BE2C (cell line): ENCODE data around the gene SLC39A11.

Source experiments
- DNase-seq: peaks from one replicate; pipeline ENCODE4 v3.0.0-alpha.2; 2020
- H3K27me3 ChIP-seq: fragments of 250-450 bp; sonication (Bioruptor Pico); 2 replicates; pipeline ENCODE4 v1.5.1; 2020; ENCODE audit warnings: mild to moderate bottlenecking
- H3K36me3 ChIP-seq: fragments of 250-450 bp; sonication (Bioruptor Pico); 2 replicates; pipeline ENCODE4 v1.5.1; 2020; ENCODE audit warnings: mild to moderate bottlenecking
- H3K4me1 ChIP-seq: fragments of 250-450 bp; sonication (Bioruptor Pico); 2 replicates; pipeline ENCODE4 v1.5.1; 2020
- H3K4me3 ChIP-seq: 2 replicates; pipeline ENCODE4 v1.5.1; 2011; ENCODE audit warnings: low read depth, low read length
- H3K9me3 ChIP-seq: fragments of 250-450 bp; sonication (Bioruptor Pico); 2 replicates; pipeline ENCODE4 v1.5.1; 2020
- CTCF ChIP-seq: IDR thresholded peaks from 2 replicates; pipeline ENCODE4 v1.5.1; 2012; ENCODE audit warnings: mild to moderate bottlenecking, low read depth, low read length

Gene SLC39A11

DNA sequence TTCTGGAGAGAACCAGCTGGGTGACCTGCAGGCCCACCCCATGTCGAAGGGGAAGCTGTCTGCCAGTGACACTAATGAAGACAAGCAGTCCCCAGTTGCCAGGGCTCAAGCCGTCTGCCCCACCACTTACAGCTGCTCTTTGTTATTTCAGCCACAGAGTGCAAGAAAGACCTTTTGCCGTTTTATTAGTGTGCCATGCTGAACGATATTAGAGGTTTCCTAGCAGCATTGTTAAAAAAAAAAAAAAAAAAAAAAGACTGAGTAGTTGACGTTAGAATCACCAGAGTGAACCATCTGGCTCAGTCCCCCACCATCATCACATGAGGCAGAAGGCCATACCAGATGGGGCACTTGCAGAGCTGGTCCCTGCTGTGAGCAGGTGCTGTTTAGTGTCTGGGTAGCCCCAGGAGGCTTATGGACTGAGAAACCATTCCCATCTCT lies 26.5 kb upstream of the SLC39A11 start:
- no peaks in the 10 kb centered on the region for H3K36me3 ChIP-seq
- H3K4me1 ChIP-seq: peaks cover 7% of the 10 kb centered on the region; the same call in 1 of the 2 replicates
- no peaks in the 10 kb centered on the region for H3K27me3 ChIP-seq
- peak; percentile 80 for DNase-seq
- TF ChIP-seq CTCF: no peak
- no peak overlapping the region for H3K4me3 ChIP-seq
- H3K9me3 ChIP-seq: no peaks in the 10 kb centered on the region

GRCh38 chr17:73118139-73118538 lies 25.7 kb upstream of the SLC39A11 start:
- no peaks in the 10 kb centered on the region for H3K9me3 ChIP-seq
- no peak for DNase-seq
- TF ChIP-seq CTCF: no peak
- no peak overlapping the region for H3K4me3 ChIP-seq
- H3K36me3 ChIP-seq: no peaks in the 10 kb centered on the region
- peaks cover 7% of the 10 kb centered on the region; the same call in 1 of the 2 replicates for H3K4me1 ChIP-seq
- H3K27me3 ChIP-seq: no peaks in the 10 kb centered on the region

DNA sequence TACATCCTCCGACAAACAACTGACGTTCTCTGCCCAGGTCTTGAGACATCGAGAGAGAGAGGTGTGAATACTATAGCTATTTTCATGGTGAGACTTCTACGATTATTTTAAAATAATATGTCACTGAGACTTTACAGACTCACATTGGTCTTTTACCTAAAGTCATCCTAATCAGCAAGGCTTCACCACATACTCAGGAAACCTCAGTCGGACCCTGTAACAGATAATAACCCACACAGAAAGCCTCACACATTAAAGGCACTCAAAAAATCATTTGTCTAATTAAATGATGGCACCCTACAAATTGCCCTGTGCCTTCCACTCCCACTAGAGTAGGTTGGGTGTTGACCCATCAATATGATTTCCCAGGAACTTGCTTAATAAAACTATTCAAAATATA lies 19.8 kb upstream of the SLC39A11 start:
- no peak for TF ChIP-seq CTCF
- Histone ChIP-seq H3K4me1 (no peaks in the 10 kb centered on the region), H3K36me3 (no peaks in the 10 kb centered on the region), H3K9me3 (no peaks in the 10 kb centered on the region), H3K4me3 (no peak overlapping the region), H3K27me3 (no peaks in the 10 kb centered on the region)
- no peak for DNase-seq

DNA sequence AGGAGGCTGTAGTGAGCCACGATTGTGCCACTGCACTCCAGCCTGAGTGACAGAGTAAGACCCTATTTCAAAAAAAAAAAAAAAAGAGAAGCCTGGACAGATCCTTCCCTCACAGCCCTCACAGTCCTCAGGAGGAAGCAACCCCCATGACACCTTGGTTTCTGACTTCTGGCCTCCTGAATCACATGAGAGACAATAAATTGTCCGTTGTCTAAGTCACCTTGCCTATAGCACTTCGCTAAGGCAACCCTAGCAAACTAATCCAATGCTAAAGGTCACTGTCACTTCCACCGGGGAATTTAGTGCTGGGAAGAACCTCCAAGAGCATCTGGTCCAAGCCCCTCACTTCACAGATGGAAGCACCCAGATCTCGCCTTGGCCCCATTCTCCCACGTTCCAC lies 18.9 kb upstream of the SLC39A11 start:
- no peak overlapping the region for H3K4me3 ChIP-seq
- no peak for DNase-seq
- H3K36me3 ChIP-seq: no peaks in the 10 kb centered on the region
- H3K27me3 ChIP-seq: no peaks in the 10 kb centered on the region
- H3K9me3 ChIP-seq: no peaks in the 10 kb centered on the region
- H3K4me1 ChIP-seq: no peaks in the 10 kb centered on the region
- no peak for TF ChIP-seq CTCF

GRCh38 chr17:73107191-73107590 lies 14.7 kb upstream of the SLC39A11 start:
- Histone ChIP-seq H3K4me3 (no peak overlapping the region), H3K27me3 (no peaks in the 10 kb centered on the region), H3K36me3 (no peaks in the 10 kb centered on the region), H3K4me1 (no peaks in the 10 kb centered on the region), H3K9me3 (no peaks in the 10 kb centered on the region; the same call in 1 of the 2 replicates)
- TF ChIP-seq CTCF: no peak
- no peak for DNase-seq

- DNase-seq: no peak
- no peak for TF ChIP-seq CTCF
- Histone ChIP-seq H3K27me3 (no peaks in the 10 kb centered on the region), H3K9me3 (no peaks in the 10 kb centered on the region; the same call in 1 of the 2 replicates), H3K4me1 (no peaks in the 10 kb centered on the region), H3K4me3 (no peak overlapping the region), H3K36me3 (no peaks in the 10 kb centered on the region)
These were observed 12.9 kb upstream of the SLC39A11 start for GRCh38 chr17:73105431-73105830.
